ENCODE results near the gene MMP7. TPM values are rescaled to one million over a fixed set of nuclear protein-coding genes. Genes with fewer than 3 reads are reported as not detected.

MMP7 gene
- total RNA-seq, 2 experiments from 2014 or later, result not detected

DNA sequence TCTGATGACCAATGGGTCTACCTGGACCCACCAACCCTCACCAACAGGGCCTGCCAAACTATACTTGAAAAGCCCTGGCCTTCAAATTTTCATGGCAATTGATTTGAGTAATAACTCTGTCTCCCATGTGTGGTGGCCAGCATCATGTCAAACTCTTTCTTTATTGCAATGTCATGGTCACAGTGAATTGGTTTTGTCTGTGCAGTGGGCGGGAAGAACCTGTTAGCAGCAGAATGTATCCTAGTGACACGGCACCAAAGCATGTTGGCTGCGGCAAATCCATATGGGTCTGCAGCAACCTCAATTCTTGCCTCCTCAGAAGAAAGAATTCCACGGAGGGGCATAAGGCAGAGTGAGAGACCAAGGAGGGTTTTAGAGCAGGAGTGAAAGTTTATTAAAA is 58.4 kb downstream of the MMP7 start:
- no TSS peak for BruUV-seq (replicated peaks)
- POLR2A ChIA-PET, result interaction anchor here (0.6 to 1.9 kb wide), 4 partner anchors 9 to 119 kb away, joined by 3 to 6 read pairs (median 4); no protein-coding TSS in a partner anchor
- Histone ChIP-seq H3K9me2 (ENCODE audit: insufficient read depth, low read length) (no peaks in the 10 kb centered on the region), H3K36me3 (ENCODE audit: insufficient read depth, low read length) (no peaks in the 10 kb centered on the region), H3K4me1 (ENCODE audit: insufficient read depth, low read length, poor library complexity, severe bottlenecking) (peaks cover 82% of the 10 kb centered on the region), H3K4me3 (ENCODE audit: low read depth, low read length, poor library complexity, severe bottlenecking) (no peak overlapping the region), H3K4me2 (ENCODE audit: low read length) (no peak overlapping the region), H3K9me3 (ENCODE audit: low read length) (no peaks in the 10 kb centered on the region), H2AFZ (ENCODE audit: low read length) (no peak overlapping the region), H3K79me2 (ENCODE audit: insufficient read depth, low read depth, low read length) (no peaks in the 10 kb centered on the region), H4K20me1 (ENCODE audit: insufficient read depth, low read length) (no peaks in the 10 kb centered on the region), H3K27ac (ENCODE audit: low read depth, low read length, poor library complexity, severe bottlenecking) (no peak overlapping the region)
- TF ChIP-seq EZH2phosphoT487 (IDR thresholded peaks at IDR 0.05; ENCODE audit: borderline replicate concordance, low read depth, low read length), result no peak
- TF ChIP-seq, protein P1, sequence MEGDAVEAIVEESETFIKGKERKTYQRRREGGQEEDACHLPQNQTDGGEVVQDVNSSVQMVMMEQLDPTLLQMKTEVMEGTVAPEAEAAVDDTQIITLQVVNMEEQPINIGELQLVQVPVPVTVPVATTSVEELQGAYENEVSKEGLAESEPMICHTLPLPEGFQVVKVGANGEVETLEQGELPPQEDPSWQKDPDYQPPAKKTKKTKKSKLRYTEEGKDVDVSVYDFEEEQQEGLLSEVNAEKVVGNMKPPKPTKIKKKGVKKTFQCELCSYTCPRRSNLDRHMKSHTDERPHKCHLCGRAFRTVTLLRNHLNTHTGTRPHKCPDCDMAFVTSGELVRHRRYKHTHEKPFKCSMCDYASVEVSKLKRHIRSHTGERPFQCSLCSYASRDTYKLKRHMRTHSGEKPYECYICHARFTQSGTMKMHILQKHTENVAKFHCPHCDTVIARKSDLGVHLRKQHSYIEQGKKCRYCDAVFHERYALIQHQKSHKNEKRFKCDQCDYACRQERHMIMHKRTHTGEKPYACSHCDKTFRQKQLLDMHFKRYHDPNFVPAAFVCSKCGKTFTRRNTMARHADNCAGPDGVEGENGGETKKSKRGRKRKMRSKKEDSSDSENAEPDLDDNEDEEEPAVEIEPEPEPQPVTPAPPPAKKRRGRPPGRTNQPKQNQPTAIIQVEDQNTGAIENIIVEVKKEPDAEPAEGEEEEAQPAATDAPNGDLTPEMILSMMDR (conservative IDR thresholded peaks at IDR 0.05; ENCODE audit: low read length), result no peak
- DNase-seq (ENCODE audit: low spot score), result no peak
- intact Hi-C loops (cut with micrococcal nuclease; ENCODE audit: unreplicated experiment), result no loop called here
- CTCF ChIA-PET (ENCODE audit: unreplicated experiment), result no interaction called here

DNA sequence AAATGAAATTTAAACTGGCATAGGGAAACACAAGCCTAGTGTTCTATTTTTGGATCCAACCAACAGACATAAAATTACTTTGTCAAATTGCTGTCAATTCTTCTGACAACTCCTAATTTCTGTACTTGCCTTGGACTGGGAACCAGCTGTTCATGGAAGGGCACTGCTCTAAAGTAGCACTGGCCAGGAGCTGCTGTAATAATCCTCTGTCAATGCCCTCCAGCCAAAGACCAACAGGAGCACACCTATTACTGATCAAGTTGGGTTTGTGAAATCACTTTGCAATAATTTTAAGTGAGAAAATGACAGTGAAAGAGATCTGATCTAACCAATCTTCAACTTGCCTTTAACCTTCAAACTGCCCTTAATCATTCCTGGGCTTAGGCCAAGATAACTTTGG is 59.1 kb downstream of the MMP7 start:
- H3K4me3 ChIP-seq (ENCODE audit: low read depth, low read length, poor library complexity, severe bottlenecking), result no peak overlapping the region
- no peaks in the 10 kb centered on the region for H3K9me3 ChIP-seq (ENCODE audit: low read length)
- no peak overlapping the region for H2AFZ ChIP-seq (ENCODE audit: low read length)
- H3K4me1 ChIP-seq (ENCODE audit: insufficient read depth, low read length, poor library complexity, severe bottlenecking), result peaks cover 82% of the 10 kb centered on the region
- TF ChIP-seq, protein P1 (conservative IDR thresholded peaks at IDR 0.05; ENCODE audit: low read length), result no peak
- no peak for TF ChIP-seq EZH2phosphoT487 (IDR thresholded peaks at IDR 0.05; ENCODE audit: borderline replicate concordance, low read depth, low read length)
- no peak overlapping the region for H3K27ac ChIP-seq (ENCODE audit: low read depth, low read length, poor library complexity, severe bottlenecking)
- 0 out of 2 replicates have a peak overlapping the region, but pooled peaks have one; percentile 2 for H3K4me2 ChIP-seq (ENCODE audit: low read length)
- ChIA-PET POLR2A (interaction anchor here (0.5 to 1.9 kb wide), 6 partner anchors 10 to 65 kb away, joined by 3 to 6 read pairs (median 3); no protein-coding TSS in a partner anchor), CTCF (ENCODE audit: unreplicated experiment) (no interaction called here)
- intact Hi-C loops (cut with micrococcal nuclease; ENCODE audit: unreplicated experiment), result no loop called here
- H3K9me2 ChIP-seq (ENCODE audit: insufficient read depth, low read length), result no peaks in the 10 kb centered on the region
- no peak for DNase-seq (ENCODE audit: low spot score)
- H4K20me1 ChIP-seq (ENCODE audit: insufficient read depth, low read length), result no peaks in the 10 kb centered on the region
- H3K79me2 ChIP-seq (ENCODE audit: insufficient read depth, low read depth, low read length), result no peaks in the 10 kb centered on the region
- no TSS peak for BruUV-seq (replicated peaks)
- no peaks in the 10 kb centered on the region for H3K36me3 ChIP-seq (ENCODE audit: insufficient read depth, low read length)

Other genes starting within 250 kb of the MMP7 start
- gene BIRC3, start 213.3 kb downstream of the MMP7 start, total RNA-seq (2014; rRNA removed; shearing (Covaris generic)), result 23.0 and 27.2 TPM in 2 replicates
- gene BIRC3, start 213.3 kb downstream of the MMP7 start, total RNA-seq (2022), result 66.9 and 69.2 TPM in 2 replicates
- gene BIRC2, start 183.5 kb downstream of the MMP7 start, total RNA-seq (2014; rRNA removed; shearing (Covaris generic)), result 32.6 and 38.0 TPM in 2 replicates
- gene BIRC2, start 183.5 kb downstream of the MMP7 start, total RNA-seq (2022), result 36.1 and 40.7 TPM in 2 replicates
- gene TMEM123, start 78.0 kb downstream of the MMP7 start, total RNA-seq (2014; rRNA removed; shearing (Covaris generic)), result 83.3 and 127 TPM in 2 replicates
- 232 and 261 TPM in 2 replicates for gene TMEM123, start 78.0 kb downstream of the MMP7 start, total RNA-seq (2022)
- gene MMP20, start 94.6 kb upstream of the MMP7 start, total RNA-seq (2014; rRNA removed; shearing (Covaris generic)), result not detected in 2 replicates
- gene MMP20, start 94.6 kb upstream of the MMP7 start, total RNA-seq (2022), result not detected in 2 replicates
- not detected in 2 replicates for gene MMP27, start 175.0 kb upstream of the MMP7 start, total RNA-seq (2014; rRNA removed; shearing (Covaris generic))
- not detected in 2 replicates for gene MMP27, start 175.0 kb upstream of the MMP7 start, total RNA-seq (2022)
- not detected in 2 replicates for gene MMP8, start 194.2 kb upstream of the MMP7 start, total RNA-seq (2014; rRNA removed; shearing (Covaris generic))
- not detected in 2 replicates for gene MMP8, start 194.2 kb upstream of the MMP7 start, total RNA-seq (2022)
- not detected in 2 replicates for gene MMP10, start 249.9 kb upstream of the MMP7 start, total RNA-seq (2014; rRNA removed; shearing (Covaris generic))
- not detected in 2 replicates for gene MMP10, start 249.9 kb upstream of the MMP7 start, total RNA-seq (2022)